ENCODE data around the gene CLDND1. TPM values are rescaled to one million over a fixed set of nuclear protein-coding genes. Genes with fewer than 3 reads are reported as not detected.

The CLDND1 gene
- total RNA-seq, 2 experiments from 2014 or later = 70.7 to 80.4 TPM

DNA sequence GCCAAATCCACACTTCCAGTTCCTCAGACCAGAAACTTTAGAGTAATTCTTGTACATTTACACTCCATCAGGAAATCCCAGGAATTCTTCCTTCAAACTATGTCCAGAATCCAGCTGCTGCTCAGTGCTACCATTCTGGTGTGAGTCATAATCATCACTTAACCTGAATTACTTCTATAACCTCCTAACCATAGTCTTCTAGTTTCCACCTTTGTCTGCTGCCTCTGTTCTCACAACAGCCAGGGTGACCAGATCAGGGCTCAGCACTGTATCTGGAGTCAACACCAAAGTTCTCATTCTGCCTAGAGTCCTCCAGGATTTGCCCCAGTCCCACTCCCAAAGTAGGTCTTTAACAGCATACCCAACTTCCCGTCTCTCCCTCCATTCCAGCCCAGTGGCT is 3.4 kb downstream of the CLDND1 start:
- no peak overlapping the region for H2AFZ ChIP-seq (ENCODE audit: low read length)
- BruUV-seq (replicated peaks) = no TSS peak
- no peak overlapping the region for H3K27ac ChIP-seq (ENCODE audit: low read depth, low read length, poor library complexity, severe bottlenecking)
- H3K79me2 ChIP-seq (ENCODE audit: insufficient read depth, low read depth, low read length) = peaks cover 44% of the 10 kb centered on the region
- H3K9me2 ChIP-seq (ENCODE audit: insufficient read depth, low read length) = no peaks in the 10 kb centered on the region
- no peaks in the 10 kb centered on the region for H3K9me3 ChIP-seq (ENCODE audit: low read length)
- H3K4me3 ChIP-seq (ENCODE audit: low read depth, low read length, poor library complexity, severe bottlenecking) = no peak overlapping the region
- TF ChIP-seq, protein P1, sequence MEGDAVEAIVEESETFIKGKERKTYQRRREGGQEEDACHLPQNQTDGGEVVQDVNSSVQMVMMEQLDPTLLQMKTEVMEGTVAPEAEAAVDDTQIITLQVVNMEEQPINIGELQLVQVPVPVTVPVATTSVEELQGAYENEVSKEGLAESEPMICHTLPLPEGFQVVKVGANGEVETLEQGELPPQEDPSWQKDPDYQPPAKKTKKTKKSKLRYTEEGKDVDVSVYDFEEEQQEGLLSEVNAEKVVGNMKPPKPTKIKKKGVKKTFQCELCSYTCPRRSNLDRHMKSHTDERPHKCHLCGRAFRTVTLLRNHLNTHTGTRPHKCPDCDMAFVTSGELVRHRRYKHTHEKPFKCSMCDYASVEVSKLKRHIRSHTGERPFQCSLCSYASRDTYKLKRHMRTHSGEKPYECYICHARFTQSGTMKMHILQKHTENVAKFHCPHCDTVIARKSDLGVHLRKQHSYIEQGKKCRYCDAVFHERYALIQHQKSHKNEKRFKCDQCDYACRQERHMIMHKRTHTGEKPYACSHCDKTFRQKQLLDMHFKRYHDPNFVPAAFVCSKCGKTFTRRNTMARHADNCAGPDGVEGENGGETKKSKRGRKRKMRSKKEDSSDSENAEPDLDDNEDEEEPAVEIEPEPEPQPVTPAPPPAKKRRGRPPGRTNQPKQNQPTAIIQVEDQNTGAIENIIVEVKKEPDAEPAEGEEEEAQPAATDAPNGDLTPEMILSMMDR (conservative IDR thresholded peaks at IDR 0.05; ENCODE audit: low read length) = no peak
- TF ChIP-seq EZH2phosphoT487 (IDR thresholded peaks at IDR 0.05; ENCODE audit: borderline replicate concordance, low read depth, low read length) = no peak
- POLR2A ChIA-PET = interaction anchor here (0.9 kb wide), 1 partner anchor 47 kb away, joined by 3 read pairs; no protein-coding TSS in a partner anchor
- CTCF ChIA-PET (ENCODE audit: unreplicated experiment) = no interaction called here
- intact Hi-C loops (cut with micrococcal nuclease; ENCODE audit: unreplicated experiment) = no loop called here
- H3K4me2 ChIP-seq (ENCODE audit: low read length) = no peak overlapping the region
- peaks cover 19% of the 10 kb centered on the region for H3K4me1 ChIP-seq (ENCODE audit: insufficient read depth, low read length, poor library complexity, severe bottlenecking)
- peaks cover 69% of the 10 kb centered on the region for H3K36me3 ChIP-seq (ENCODE audit: insufficient read depth, low read length)
- H4K20me1 ChIP-seq (ENCODE audit: insufficient read depth, low read length) = peaks cover 14% of the 10 kb centered on the region; the same call in 1 of the 2 replicates
- DNase-seq (ENCODE audit: low spot score) = no peak

DNA sequence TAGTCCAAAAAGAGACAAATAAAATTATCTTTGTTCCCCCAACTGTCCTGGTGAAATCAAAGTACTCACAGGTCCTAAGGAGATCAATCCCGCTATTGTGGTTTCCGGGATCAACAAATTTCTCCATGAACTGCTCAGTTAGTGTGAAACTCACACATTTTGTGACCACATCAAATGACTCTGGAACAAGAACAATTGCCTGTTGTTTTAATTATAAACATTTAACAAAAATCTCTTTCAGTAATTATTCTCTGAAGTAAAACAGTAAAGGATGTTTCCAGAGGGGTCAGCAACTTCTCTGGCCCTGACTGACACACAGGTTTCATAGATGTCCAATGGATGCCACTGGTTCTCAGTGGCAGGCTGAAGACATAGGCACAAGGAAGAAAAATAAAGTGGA is 3.9 kb downstream of the CLDND1 start:
- no peak for DNase-seq (ENCODE audit: low spot score)
- no peak overlapping the region for H3K4me2 ChIP-seq (ENCODE audit: low read length)
- intact Hi-C loops (cut with micrococcal nuclease; ENCODE audit: unreplicated experiment) = no loop called here
- peaks cover 14% of the 10 kb centered on the region; the same call in 1 of the 2 replicates for H4K20me1 ChIP-seq (ENCODE audit: insufficient read depth, low read length)
- peaks cover 44% of the 10 kb centered on the region for H3K79me2 ChIP-seq (ENCODE audit: insufficient read depth, low read depth, low read length)
- H3K9me2 ChIP-seq (ENCODE audit: insufficient read depth, low read length) = no peaks in the 10 kb centered on the region
- no peak for TF ChIP-seq EZH2phosphoT487 (IDR thresholded peaks at IDR 0.05; ENCODE audit: borderline replicate concordance, low read depth, low read length)
- no peak overlapping the region for H2AFZ ChIP-seq (ENCODE audit: low read length)
- H3K36me3 ChIP-seq (ENCODE audit: insufficient read depth, low read length) = peaks cover 74% of the 10 kb centered on the region
- peaks cover 19% of the 10 kb centered on the region for H3K4me1 ChIP-seq (ENCODE audit: insufficient read depth, low read length, poor library complexity, severe bottlenecking)
- no peak overlapping the region for H3K27ac ChIP-seq (ENCODE audit: low read depth, low read length, poor library complexity, severe bottlenecking)
- BruUV-seq (replicated peaks) = no TSS peak
- no peak overlapping the region for H3K4me3 ChIP-seq (ENCODE audit: low read depth, low read length, poor library complexity, severe bottlenecking)
- ChIA-PET CTCF (ENCODE audit: unreplicated experiment) (no interaction called here), POLR2A (interaction anchor here (0.9 kb wide), 1 partner anchor 47 kb away, joined by 3 read pairs; no protein-coding TSS in a partner anchor)
- H3K9me3 ChIP-seq (ENCODE audit: low read length) = no peaks in the 10 kb centered on the region

DNA sequence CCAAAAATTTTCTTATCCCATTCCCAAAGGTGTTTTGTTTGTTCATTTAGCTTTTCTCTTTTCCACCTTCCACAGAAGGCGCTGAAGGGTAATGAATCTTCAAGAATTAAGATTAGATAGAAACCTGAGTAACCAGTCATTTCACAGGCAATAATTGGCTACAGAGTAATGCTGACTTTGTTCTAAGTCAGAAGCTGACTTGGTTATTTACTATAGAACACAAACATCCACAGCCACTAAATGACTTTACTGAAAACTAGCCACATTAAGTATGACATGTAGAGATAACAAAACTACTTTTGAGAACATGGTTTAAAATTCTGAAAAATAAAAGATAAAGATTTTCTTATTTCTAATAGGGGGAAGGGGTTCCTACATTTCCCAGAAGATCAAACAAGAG is 7.8 kb downstream of the CLDND1 start:
- ChIA-PET CTCF (ENCODE audit: unreplicated experiment) (no interaction called here), POLR2A (no interaction called here)
- Histone ChIP-seq H3K27ac (ENCODE audit: low read depth, low read length, poor library complexity, severe bottlenecking) (no peak overlapping the region), H3K9me3 (ENCODE audit: low read length) (no peaks in the 10 kb centered on the region), H3K4me3 (ENCODE audit: low read depth, low read length, poor library complexity, severe bottlenecking) (no peak overlapping the region), H4K20me1 (ENCODE audit: insufficient read depth, low read length) (no peaks in the 10 kb centered on the region; the same call in 1 of the 2 replicates), H2AFZ (ENCODE audit: low read length) (no peak overlapping the region), H3K36me3 (ENCODE audit: insufficient read depth, low read length) (peaks cover 79% of the 10 kb centered on the region), H3K4me1 (ENCODE audit: insufficient read depth, low read length, poor library complexity, severe bottlenecking) (no peaks in the 10 kb centered on the region), H3K79me2 (ENCODE audit: insufficient read depth, low read depth, low read length) (peaks cover 18% of the 10 kb centered on the region; the same call in 1 of the 2 replicates), H3K9me2 (ENCODE audit: insufficient read depth, low read length) (no peaks in the 10 kb centered on the region), H3K4me2 (ENCODE audit: low read length) (no peak overlapping the region)
- no peak for DNase-seq (ENCODE audit: low spot score)
- intact Hi-C loops (cut with micrococcal nuclease; ENCODE audit: unreplicated experiment) = no loop called here
- BruUV-seq (replicated peaks) = no TSS peak
- no peak for TF ChIP-seq EZH2phosphoT487 (IDR thresholded peaks at IDR 0.05; ENCODE audit: borderline replicate concordance, low read depth, low read length)
- TF ChIP-seq, protein P1 (conservative IDR thresholded peaks at IDR 0.05; ENCODE audit: low read length) = no peak
